A673 (cell line): ENCODE results near the gene PDE4B. TPM values are rescaled to one million over a fixed set of nuclear protein-coding genes. Genes with fewer than 3 reads are reported as not detected.

Experiments used
- BruUV-seq: library from RNA; stranded (reverse); fragments of 400-500 nt; replicated peaks from 2 replicates; lab custom pipeline; 2021; lab: Mats Ljungman, UMichigan
- CTCF ChIA-PET: fragments of 300-600 bp; sonication (Branson Sonifier 250); formaldehyde crosslinking; loops from one replicate; lab custom pipeline; 2022; ENCODE audit warnings: antibody characterized with exemption; lab: Charles Lee
- POLR2A ChIA-PET: fragments of 300-600 bp; sonication (Branson Sonifier 250); formaldehyde crosslinking; loops from one replicate; lab custom pipeline; 2022; ENCODE audit warnings: antibody characterized with exemption; ENCODE audit not compliant: low non-redundant PET; lab: Charles Lee
- DNase-seq: peaks from one replicate; pipeline ENCODE4 v3.0.0-alpha.2; 2015; ENCODE audit warnings: low spot score
- H3K27ac ChIP-seq: fragments of 200-600 bp; sonication (generic); 2 replicates; pipeline ENCODE4 v1.5.1; 2016; ENCODE audit warnings: mixed run types, low read depth, mild to moderate bottlenecking, mixed read lengths, antibody characterized with exemption, low read length; ENCODE audit not compliant: poor library complexity, severe bottlenecking
- H3K27me3 ChIP-seq: fragments of 200-600 bp; sonication (generic); replicated peaks from 2 replicates; pipeline ENCODE4 v1.6.1; 2017; ENCODE audit warnings: mixed run types, low read depth, mild to moderate bottlenecking, mixed read lengths, antibody characterized with exemption, low read length; ENCODE audit not compliant: insufficient read depth, poor library complexity
- H3K36me3 ChIP-seq: fragments of 200-600 bp; sonication (generic); 2 replicates; pipeline ENCODE4 v1.6.1; 2016; ENCODE audit warnings: mixed run types, mild to moderate bottlenecking, mixed read lengths, antibody characterized with exemption, low read length; ENCODE audit not compliant: insufficient read depth, poor library complexity, severe bottlenecking
- H3K4me1 ChIP-seq: fragments of 200-600 bp; sonication (generic); 2 replicates; pipeline ENCODE4 v1.6.1; 2017; ENCODE audit warnings: mixed run types, mild to moderate bottlenecking, mixed read lengths, antibody characterized with exemption, low read length; ENCODE audit not compliant: insufficient read depth, poor library complexity, severe bottlenecking
- H3K4me3 ChIP-seq: fragments of 200-600 bp; sonication (generic); 2 replicates; pipeline ENCODE4 v1.5.1; 2016; ENCODE audit warnings: low read depth, mixed run types, mild to moderate bottlenecking, mixed read lengths, low read length; ENCODE audit not compliant: poor library complexity, severe bottlenecking
- H3K9me3 ChIP-seq: fragments of 200-600 bp; sonication (generic); 2 replicates; pipeline ENCODE4 v1.6.1; 2016; ENCODE audit warnings: mixed run types, low read depth, mild to moderate bottlenecking, mixed read lengths, antibody characterized with exemption, low read length; ENCODE audit not compliant: poor library complexity, severe bottlenecking
- EZH2 ChIP-seq: fragments of 200-600 bp; sonication (generic); IDR thresholded peaks from 2 replicates; pipeline ENCODE4 v1.6.1; 2017; ENCODE audit warnings: borderline replicate concordance, low read depth, mild to moderate bottlenecking, mixed read lengths, antibody characterized with exemption, low read length; ENCODE audit not compliant: poor library complexity, severe bottlenecking
- intact Hi-C: fragments of 100-400 bp; cut with micrococcal nuclease; formaldehyde crosslinking; loops from one replicate; pipeline ENCODE4 v1.10.0; 2022; ENCODE audit not compliant: unreplicated experiment
- total RNA-seq: library from RNA; stranded (reverse); gene quantifications from 2 replicates; pipeline ENCODE4 v1.2.3, GENCODE V29; 2021
- TF ChIP-seq, protein P1 (sequence below): fragments of 300-800, 200-600 bp; sonication (generic); conservative IDR thresholded peaks from 2 replicates; pipeline ENCODE4 v1.5.1; 2017; ENCODE audit warnings: low read depth, mild to moderate bottlenecking, antibody characterized with exemption, low read length, moderate library complexity, mixed read lengths

PDE4B gene
- total RNA-seq, 1 experiment from 2014 or later: 20.0 TPM

DNA sequence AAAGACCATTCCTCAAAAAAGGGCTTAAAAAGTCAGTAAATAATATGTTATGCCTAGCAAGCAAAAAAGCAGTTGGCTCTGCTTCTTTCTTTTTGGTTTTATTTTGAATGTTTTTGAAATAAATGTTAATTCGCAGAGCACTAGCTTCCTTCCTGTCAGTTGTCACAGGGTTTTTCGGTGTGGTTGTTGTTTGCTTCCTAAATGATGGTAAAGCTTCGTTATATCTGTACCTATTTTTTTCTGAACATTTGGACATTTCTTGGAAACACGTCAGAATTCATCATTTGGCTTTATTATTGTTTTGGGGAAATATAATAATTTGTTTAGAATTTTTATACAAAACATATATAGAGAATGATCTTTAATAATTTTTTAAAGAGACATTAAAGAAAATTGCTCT, 389.3 kb downstream of the PDE4B start:
- H3K9me3 ChIP-seq: no peaks in the 10 kb centered on the region
- H3K36me3 ChIP-seq: no peaks in the 10 kb centered on the region
- H3K27ac ChIP-seq: no peak overlapping the region
- intact Hi-C loops: no loop called here
- DNase-seq: no peak
- BruUV-seq: no TSS peak
- H3K4me3 ChIP-seq: no peak overlapping the region
- TF ChIP-seq, protein P1, sequence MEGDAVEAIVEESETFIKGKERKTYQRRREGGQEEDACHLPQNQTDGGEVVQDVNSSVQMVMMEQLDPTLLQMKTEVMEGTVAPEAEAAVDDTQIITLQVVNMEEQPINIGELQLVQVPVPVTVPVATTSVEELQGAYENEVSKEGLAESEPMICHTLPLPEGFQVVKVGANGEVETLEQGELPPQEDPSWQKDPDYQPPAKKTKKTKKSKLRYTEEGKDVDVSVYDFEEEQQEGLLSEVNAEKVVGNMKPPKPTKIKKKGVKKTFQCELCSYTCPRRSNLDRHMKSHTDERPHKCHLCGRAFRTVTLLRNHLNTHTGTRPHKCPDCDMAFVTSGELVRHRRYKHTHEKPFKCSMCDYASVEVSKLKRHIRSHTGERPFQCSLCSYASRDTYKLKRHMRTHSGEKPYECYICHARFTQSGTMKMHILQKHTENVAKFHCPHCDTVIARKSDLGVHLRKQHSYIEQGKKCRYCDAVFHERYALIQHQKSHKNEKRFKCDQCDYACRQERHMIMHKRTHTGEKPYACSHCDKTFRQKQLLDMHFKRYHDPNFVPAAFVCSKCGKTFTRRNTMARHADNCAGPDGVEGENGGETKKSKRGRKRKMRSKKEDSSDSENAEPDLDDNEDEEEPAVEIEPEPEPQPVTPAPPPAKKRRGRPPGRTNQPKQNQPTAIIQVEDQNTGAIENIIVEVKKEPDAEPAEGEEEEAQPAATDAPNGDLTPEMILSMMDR: no peak
- TF ChIP-seq EZH2: no peak
- no peaks in the 10 kb centered on the region for H3K27me3 ChIP-seq
- peaks cover 19% of the 10 kb centered on the region for H3K4me1 ChIP-seq
- POLR2A ChIA-PET: no interaction called here
- CTCF ChIA-PET: no interaction called here

DNA sequence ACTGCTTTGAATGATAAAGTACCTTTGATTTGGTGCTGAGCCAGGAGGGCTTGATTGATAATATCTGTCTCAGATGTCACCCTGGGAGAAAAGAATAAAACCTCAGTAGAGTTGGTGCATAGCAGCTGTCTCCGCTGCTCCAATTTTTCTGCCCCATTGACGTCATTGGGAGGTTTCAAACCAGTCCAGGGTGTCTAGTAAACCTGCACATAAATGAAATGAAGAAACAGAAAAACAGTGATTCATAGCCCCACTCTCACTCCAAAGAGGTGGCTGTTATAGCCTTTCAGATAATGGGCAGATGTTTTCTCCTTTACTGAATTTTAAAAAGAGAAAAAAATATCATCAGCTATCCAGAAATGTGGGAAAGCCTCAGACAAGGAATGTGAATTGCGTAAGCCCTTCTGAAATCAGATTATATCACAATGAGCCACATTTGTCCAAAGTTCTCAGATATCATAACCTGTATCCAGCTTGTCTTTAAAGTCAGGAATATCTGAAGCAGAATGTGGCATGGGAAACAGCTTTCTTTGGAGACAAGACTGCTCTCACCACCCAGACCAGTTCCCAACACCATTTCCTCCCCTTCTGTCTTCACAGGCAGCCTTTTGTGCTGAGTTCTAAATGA, 390.0 kb downstream of the PDE4B start:
- TF ChIP-seq, protein P1: no peak
- no peak for TF ChIP-seq EZH2
- no peaks in the 10 kb centered on the region for H3K36me3 ChIP-seq
- CTCF ChIA-PET: interaction anchor here (1.2 kb wide), 1 partner anchor 264 kb away, joined by 3 read pairs; no protein-coding TSS in a partner anchor
- intact Hi-C loops: no loop called here
- no peaks in the 10 kb centered on the region for H3K27me3 ChIP-seq
- no TSS peak for BruUV-seq
- H3K9me3 ChIP-seq: no peaks in the 10 kb centered on the region
- DNase-seq: peak; percentile 65
- H3K4me3 ChIP-seq: no peak overlapping the region
- POLR2A ChIA-PET: no interaction called here
- peak overlapping the region; percentile 76 for H3K27ac ChIP-seq
- H3K4me1 ChIP-seq: peaks cover 19% of the 10 kb centered on the region

DNA sequence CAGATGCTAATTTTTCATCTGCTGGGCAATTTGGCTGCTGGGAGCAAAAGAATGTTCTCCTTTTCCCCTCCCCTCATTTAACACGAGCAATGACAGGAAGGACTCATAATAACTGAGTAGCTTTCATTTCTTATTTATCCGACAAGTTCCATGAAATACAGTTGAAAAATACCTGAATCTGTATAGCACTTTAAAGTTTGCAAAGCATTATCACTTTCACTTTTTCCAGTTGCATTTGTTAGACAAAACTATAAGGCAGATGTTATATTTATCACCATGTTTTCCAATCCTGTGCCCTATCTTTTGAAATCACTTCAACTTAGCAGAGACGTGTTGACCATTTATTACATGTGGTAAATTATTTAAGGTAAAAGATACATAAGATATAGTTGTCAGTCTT, 390.7 kb downstream of the PDE4B start:
- DNase-seq: no peak
- H3K27me3 ChIP-seq: no peaks in the 10 kb centered on the region
- no peaks in the 10 kb centered on the region for H3K9me3 ChIP-seq
- H3K4me3 ChIP-seq: no peak overlapping the region
- no peaks in the 10 kb centered on the region for H3K36me3 ChIP-seq
- TF ChIP-seq, protein P1: no peak
- TF ChIP-seq EZH2: no peak
- H3K27ac ChIP-seq: peak overlapping the region; percentile 76
- no TSS peak for BruUV-seq
- intact Hi-C loops: no loop called here
- POLR2A ChIA-PET: no interaction called here
- CTCF ChIA-PET: interaction anchor here (1.2 kb wide), 1 partner anchor 263 kb away, joined by 3 read pairs; no protein-coding TSS in a partner anchor
- peaks cover 19% of the 10 kb centered on the region for H3K4me1 ChIP-seq
